Measurements from ENCODE around the gene ABLIM3.

ABLIM3 gene

DNA sequence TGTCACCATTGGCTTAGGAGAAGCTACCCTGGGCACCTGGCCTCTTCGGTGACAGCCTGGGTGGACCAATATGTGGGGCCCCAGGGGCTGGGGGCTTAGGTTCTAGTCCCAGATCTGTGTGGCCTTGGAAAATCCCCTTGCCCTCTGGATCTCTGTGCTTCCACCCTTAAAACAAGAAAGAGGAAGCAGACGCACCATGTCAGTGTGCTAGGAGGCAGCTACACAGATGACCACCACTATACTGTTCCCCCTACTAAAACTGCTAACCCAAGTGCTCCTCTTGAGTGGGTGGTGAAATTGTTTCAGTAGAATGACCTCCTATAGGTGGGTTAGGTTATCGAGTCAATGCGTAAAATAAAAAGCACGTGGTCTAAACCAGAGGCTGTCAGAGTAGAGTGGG lies 161.3 kb downstream of the ABLIM3 start:
- Histone ChIP-seq H3K9me3 (ENCODE audit: control insufficient read depth, low read length) (no peaks in the 10 kb centered on the region), H3K4me3 (ENCODE audit: low read length) (no peak overlapping the region), H3K4me1 (ENCODE audit: control insufficient read depth, insufficient read depth, low read length) (no peaks in the 10 kb centered on the region), H3K27me3 (ENCODE audit: control insufficient read depth, insufficient read depth, low read length) (peaks cover 7% of the 10 kb centered on the region), H3K9ac (ENCODE audit: low read length) (no peak overlapping the region), H3K36me3 (ENCODE audit: control insufficient read depth, insufficient read depth, low read length) (no peaks in the 10 kb centered on the region)

DNA sequence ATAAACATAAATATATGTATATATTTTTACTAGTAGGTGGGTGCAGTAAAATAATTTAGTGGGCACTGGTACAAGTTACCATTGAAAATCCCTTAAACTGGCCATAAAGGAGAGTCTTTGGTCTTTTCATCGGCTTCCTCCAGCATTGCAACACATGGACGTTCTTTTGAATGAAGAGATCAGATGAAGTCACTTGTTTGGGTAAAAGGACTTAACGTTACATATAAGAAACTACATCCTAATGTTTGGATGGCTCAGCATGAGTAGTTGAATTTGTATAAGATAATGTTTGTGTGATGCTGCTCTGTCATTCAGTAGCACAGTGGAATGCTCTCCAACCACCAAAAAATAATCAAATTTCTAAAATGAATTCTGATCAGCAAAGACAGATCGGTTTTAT lies 161.9 kb downstream of the ABLIM3 start:
- no peaks in the 10 kb centered on the region for H3K4me1 ChIP-seq (ENCODE audit: control insufficient read depth, insufficient read depth, low read length)
- no peaks in the 10 kb centered on the region for H3K9me3 ChIP-seq (ENCODE audit: control insufficient read depth, low read length)
- H3K4me3 ChIP-seq (ENCODE audit: low read length) = no peak overlapping the region
- H3K36me3 ChIP-seq (ENCODE audit: control insufficient read depth, insufficient read depth, low read length) = no peaks in the 10 kb centered on the region
- H3K27me3 ChIP-seq (ENCODE audit: control insufficient read depth, insufficient read depth, low read length) = peaks cover 7% of the 10 kb centered on the region
- H3K9ac ChIP-seq (ENCODE audit: low read length) = no peak overlapping the region

DNA sequence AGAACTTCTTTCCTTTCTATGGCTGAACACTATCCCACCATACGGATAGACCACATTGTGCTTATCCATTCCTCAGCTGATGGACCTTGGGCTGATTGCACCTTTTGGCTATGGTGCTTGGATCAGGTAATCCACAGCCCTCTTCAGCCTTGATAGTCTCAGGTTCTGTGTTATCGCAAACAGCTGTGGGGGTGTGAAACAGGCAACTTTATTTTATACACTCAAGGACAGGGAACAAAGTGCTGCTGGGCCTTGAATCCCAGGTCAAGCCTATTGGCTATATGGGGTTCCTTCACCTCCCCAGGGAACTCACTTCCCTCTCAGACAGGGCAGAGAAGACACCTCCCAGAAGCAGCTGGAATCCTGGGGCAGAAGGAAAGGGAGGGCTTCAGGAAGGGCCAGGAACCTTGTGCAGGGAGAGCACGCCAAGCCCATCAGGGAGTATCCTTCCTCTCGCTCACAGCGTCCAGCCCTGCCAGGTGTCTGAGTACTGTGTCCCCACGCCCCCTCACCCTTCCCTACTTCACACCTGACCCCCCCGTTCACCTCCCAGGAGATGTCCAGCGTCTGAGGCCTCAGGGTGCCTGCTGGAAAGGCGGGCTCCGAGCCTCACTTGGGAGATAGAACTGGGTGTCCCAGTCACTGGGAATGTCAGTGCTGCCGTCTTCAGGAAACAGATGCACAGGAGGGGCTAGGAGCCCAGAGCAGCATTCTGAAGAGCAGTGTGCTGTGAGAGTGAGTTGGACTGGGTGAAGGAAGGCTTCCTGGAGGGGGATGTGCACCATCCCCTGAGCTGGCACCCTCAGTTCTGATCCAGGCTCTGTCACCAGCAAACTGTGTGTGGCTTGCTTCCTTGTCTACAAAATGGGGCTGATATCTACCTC lies 163.1 kb downstream of the ABLIM3 start:
- H3K4me1 ChIP-seq (ENCODE audit: control insufficient read depth, insufficient read depth, low read length) = no peaks in the 10 kb centered on the region
- no peaks in the 10 kb centered on the region for H3K9me3 ChIP-seq (ENCODE audit: control insufficient read depth, low read length)
- no peak overlapping the region for H3K4me3 ChIP-seq (ENCODE audit: low read length)
- H3K27me3 ChIP-seq (ENCODE audit: control insufficient read depth, insufficient read depth, low read length) = peaks cover 7% of the 10 kb centered on the region
- no peak overlapping the region for H3K9ac ChIP-seq (ENCODE audit: low read length)
- H3K36me3 ChIP-seq (ENCODE audit: control insufficient read depth, insufficient read depth, low read length) = no peaks in the 10 kb centered on the region

DNA sequence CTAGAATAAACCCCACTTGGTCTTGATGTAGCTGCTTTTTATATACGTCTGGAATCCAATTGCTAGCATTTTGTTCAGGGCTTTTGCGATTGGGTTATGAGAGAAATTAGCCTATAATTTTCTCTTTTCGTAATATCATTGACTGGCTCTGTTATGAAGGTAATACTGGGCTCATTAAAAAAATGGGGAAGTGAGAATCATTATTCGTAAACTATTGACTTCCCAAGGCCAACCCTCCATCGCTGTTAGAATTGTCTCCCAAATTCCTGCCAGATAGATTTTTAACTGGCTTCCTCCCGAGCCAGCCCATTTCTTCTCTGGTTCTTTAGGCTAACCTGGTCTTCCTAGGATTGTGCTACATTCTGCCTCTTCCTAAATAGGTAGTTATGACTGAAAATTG lies 168.1 kb downstream of the ABLIM3 start:
- Histone ChIP-seq H3K27me3 (ENCODE audit: control insufficient read depth, insufficient read depth, low read length) (peaks cover 3% of the 10 kb centered on the region), H3K9me3 (ENCODE audit: control insufficient read depth, low read length) (no peaks in the 10 kb centered on the region), H3K36me3 (ENCODE audit: control insufficient read depth, insufficient read depth, low read length) (no peaks in the 10 kb centered on the region), H3K4me1 (ENCODE audit: control insufficient read depth, insufficient read depth, low read length) (no peaks in the 10 kb centered on the region), H3K4me3 (ENCODE audit: low read length) (no peak overlapping the region), H3K9ac (ENCODE audit: low read length) (no peak overlapping the region)
